K562 (cell line): Measurements from ENCODE around the gene EFCAB9. TPM values are rescaled to one million over a fixed set of nuclear protein-coding genes. Genes with fewer than 3 reads are reported as not detected.

ENCODE experiments used
- CXXC5 ChIP-seq: fragments of 250-450 bp; sonication (Bioruptor Pico); IDR thresholded peaks from 2 replicates; pipeline ENCODE4 v1.8.0; 2022; ENCODE audit warnings: inconsistent platforms, mild to moderate bottlenecking, moderate library complexity
- E4F1 ChIP-seq: fragments of 250-450 bp; sonication (Bioruptor Pico); IDR thresholded peaks from 2 replicates; pipeline ENCODE4 v1.5.0; 2021; ENCODE audit warnings: mild to moderate bottlenecking, borderline replicate concordance
- GABPA ChIP-seq: fragments of 200-800 bp; sonication (Bioruptor generic); conservative IDR thresholded peaks from 2 replicates; pipeline ENCODE4 v1.6.1; 2016; ENCODE audit warnings: low read depth, missing genetic modification characterization, missing compliant biosample characterization
- GTF2A2 ChIP-seq: IDR thresholded peaks from 2 replicates; pipeline ENCODE4 v1.6.1; 2016; ENCODE audit warnings: mild to moderate bottlenecking, missing genetic modification characterization, missing compliant biosample characterization
- GTF2B ChIP-seq: IDR thresholded peaks from 2 replicates; pipeline ENCODE4 v1.6.1; 2011; ENCODE audit not compliant: insufficient read length; ENCODE audit errors: extremely low read depth
- HDAC1 ChIP-seq, 2 experiments: fragments of 450-650 bp; IDR thresholded peaks; 2 replicates each; pipeline ENCODE4 v1.6.1; 2016 to 2017; ENCODE audit warnings: inconsistent platforms in 1 of 2, mild to moderate bottlenecking in 1 of 2, moderate library complexity in 1 of 2
- KDM5B ChIP-seq: fragments of 200-600 bp; sonication (generic); IDR thresholded peaks from 2 replicates; pipeline ENCODE4 v1.6.1; 2012; ENCODE audit warnings: low read depth, mild to moderate bottlenecking, moderate library complexity, low read length, control low read depth, inconsistent platforms; ENCODE audit not compliant: insufficient replicate concordance
- MCM7 ChIP-seq, 2 experiments: fragments of 450-650 bp; IDR thresholded peaks; 2 replicates each; pipeline ENCODE4 v1.6.1; 2016 to 2018
- NFE2 ChIP-seq: IDR thresholded peaks from 2 replicates; pipeline ENCODE4 v1.6.1; 2014; ENCODE audit warnings: antibody characterized with exemption, low read depth
- POLR2H ChIP-seq: IDR thresholded peaks from 2 replicates; pipeline ENCODE4 v1.6.1; 2016; ENCODE audit warnings: missing genetic modification characterization, low read depth, mild to moderate bottlenecking, control low read depth, missing compliant biosample characterization, moderate library complexity
- RNF2 ChIP-seq: sonication (generic); IDR thresholded peaks from 2 replicates; pipeline ENCODE4 v1.6.1; 2016
- RREB1 ChIP-seq: fragments of 250-450 bp; sonication (Bioruptor Pico); IDR thresholded peaks from 2 replicates; pipeline ENCODE4 v1.4.0; 2020
- SIN3A ChIP-seq, 2 experiments: fragments of 150-350 bp in 1 of 2; IDR thresholded peaks; 2 replicates each; pipeline ENCODE4 v1.6.1; 2011 to 2016; ENCODE audit warnings: borderline replicate concordance in 2 of 2, low read depth in 2 of 2, low read length in 2 of 2, mild to moderate bottlenecking in 2 of 2, moderate library complexity in 2 of 2; ENCODE audit not compliant: control insufficient read depth in 1 of 2
- SMARCA4 ChIP-seq: fragments of 450-650 bp; IDR thresholded peaks from 2 replicates; pipeline ENCODE4 v1.6.1; 2016
- TEAD1 ChIP-seq, 2 experiments: fragments of 450-650 bp in 1 of 2; sonication (generic) in 1 of 2; formaldehyde crosslinking; IDR thresholded peaks; 2 replicates each; pipeline versions ENCODE4 v1.4.0 to v1.8.0; 2020 to 2022; ENCODE audit warnings: mild to moderate bottlenecking in 2 of 2, missing genetic modification reagents in 1 of 2
- ZC3H8 ChIP-seq: fragments of 450-650 bp; IDR thresholded peaks from 2 replicates; pipeline ENCODE4 v1.6.1; 2017
- ZEB2 ChIP-seq: fragments of 450-650 bp; IDR thresholded peaks from 2 replicates; pipeline ENCODE4 v1.6.1; 2016
- ZNF133 ChIP-seq: fragments of 250-450 bp; sonication (Bioruptor Pico); IDR thresholded peaks from 2 replicates; pipeline ENCODE4 v1.4.0; 2020; ENCODE audit warnings: mild to moderate bottlenecking
- ZNF224 ChIP-seq: sonication (generic); formaldehyde crosslinking; IDR thresholded peaks from 2 replicates; pipeline ENCODE4 v1.8.0; 2022; ENCODE audit warnings: mild to moderate bottlenecking, missing genetic modification reagents
- ZNF551 ChIP-seq: fragments of 250-450 bp; sonication (Bioruptor Pico); IDR thresholded peaks from 2 replicates; pipeline ENCODE4 v1.5.0; 2021; ENCODE audit warnings: mild to moderate bottlenecking, moderate library complexity
- ZNF699 ChIP-seq: fragments of 250-450 bp; sonication (Bioruptor Pico); IDR thresholded peaks from 2 replicates; pipeline ENCODE4 v1.8.0; 2021; ENCODE audit warnings: mild to moderate bottlenecking, moderate library complexity; ENCODE audit not compliant: insufficient replicate concordance
- polyA plus RNA-seq, 8 experiments: library from polyadenylated mRNA; depleted of rRNA in 4 of 8; stranded (reverse) in 5 of 8; unstranded in 3 of 8; fragments of >200 nt; fragmentation: Nextera tagmentation in 2 of 8; fragmentation: Illumina TruSeq in 1 of 8; extraction: Ambion mirVana in 2 of 8; extraction: Trizol in 1 of 8; gene quantifications; 2 replicates each; pipeline versions ENCODE4 v1.2.1 to v1.2.3, GENCODE V29; 2011 to 2014; ENCODE audit warnings: inconsistent platforms in 1 of 8, missing spikeins in 1 of 8
- total RNA-seq, 7 experiments: library from RNA; depleted of rRNA in 6 of 7; stranded (reverse); fragments of >200 nt in 6 of 7; fragmentation: Illumina TruSeq in 2 of 7; extraction: Trizol in 2 of 7; gene quantifications; 2 replicates each; pipeline versions ENCODE4 v1.2.1 to v1.2.3, GENCODE V29; 2011 to 2021; ENCODE audit warnings: low replicate concordance in 1 of 7

EFCAB9 gene
- total and polyA plus RNA-seq, 9 of the 15 experiments (the other 6 are each of a cell fraction or from before 2014, with no cell fraction given), result not detected

- TF ChIP-seq GTF2B (no peak), GTF2A2 (tag) (no peak), KDM5B (no peak), CXXC5 (CRISPR knock-in tag) (peak; percentile 46; the same call in 1 of the 2 replicates), GABPA (peak; percentile 65), ZNF224 (CRISPR knock-in tag) (no peak), MCM7 (IDR thresholded peaks at IDR 0.05) (no peak), NFE2 (no peak), ZEB2 (peak; percentile 86), RNF2 (no peak), ZC3H8 (no peak), E4F1 (CRISPR knock-in tag) (no peak), ZNF699 (CRISPR knock-in tag) (no peak), RREB1 (no peak), HDAC1 (IDR thresholded peaks at IDR 0.05) (0 out of 4 replicates have a peak, but pooled peaks of 1 of the 2 experiments have one; percentile 45), POLR2H (tag) (no peak), ZNF133 (CRISPR knock-in tag) (no peak), TEAD1 (CRISPR knock-in tag; IDR thresholded peaks at IDR 0.05) (no peak), ZNF551 (CRISPR knock-in tag) (no peak), SIN3A (IDR thresholded peaks at IDR 0.05; ENCODE audit: borderline replicate concordance in 2 of 2, control insufficient read depth in 1 of 2, low read depth in 2 of 2, low read length in 2 of 2) (no peak), SMARCA4 (no peak)
Measured at GRCh38 chr5:172178301-172178987, 15.5 kb upstream of the EFCAB9 start (continued).
